GM12891 (cell line): ENCODE measurements around the gene TWF1.

Experiments used
- POLR2A ChIP-seq: IDR thresholded peaks from 2 replicates; pipeline ENCODE4 v1.6.1; 2011; ENCODE audit warnings: low read depth, low read length, control low read depth
- POLR2AphosphoS5 ChIP-seq: IDR thresholded peaks from 2 replicates; pipeline ENCODE4 v1.6.1; 2011; ENCODE audit warnings: low read depth, low read length, control low read depth

DNA sequence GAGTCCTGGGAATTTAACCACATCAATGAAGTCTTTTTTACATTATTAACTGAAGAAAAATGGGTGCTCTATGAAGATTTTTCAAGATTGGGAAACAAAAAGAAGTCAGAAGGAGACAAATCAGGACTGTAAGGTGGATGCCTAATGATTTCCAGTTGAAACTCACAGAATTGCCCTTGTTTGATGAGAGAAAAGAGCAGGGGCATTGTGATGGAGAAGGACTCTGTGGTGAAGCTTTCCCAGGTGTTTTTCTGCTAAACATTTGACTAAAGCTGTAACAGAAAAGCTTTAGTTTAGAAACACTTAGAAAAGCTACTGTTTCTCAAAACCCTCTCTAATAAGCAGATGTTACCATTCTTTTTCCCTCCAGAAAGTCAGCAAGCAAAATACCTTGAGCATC, 41.6 kb downstream of the TWF1 start:
- no peak for TF ChIP-seq POLR2AphosphoS5
- TF ChIP-seq POLR2A: no peak
